Measurements from ENCODE around the gene RETREG3.
"Not testable (repeated sequence)": the region's sequence is repeated elsewhere in the genome, so short reads cannot be mapped to it uniquely, and the experiment has no call there.

The RETREG3 gene

DNA sequence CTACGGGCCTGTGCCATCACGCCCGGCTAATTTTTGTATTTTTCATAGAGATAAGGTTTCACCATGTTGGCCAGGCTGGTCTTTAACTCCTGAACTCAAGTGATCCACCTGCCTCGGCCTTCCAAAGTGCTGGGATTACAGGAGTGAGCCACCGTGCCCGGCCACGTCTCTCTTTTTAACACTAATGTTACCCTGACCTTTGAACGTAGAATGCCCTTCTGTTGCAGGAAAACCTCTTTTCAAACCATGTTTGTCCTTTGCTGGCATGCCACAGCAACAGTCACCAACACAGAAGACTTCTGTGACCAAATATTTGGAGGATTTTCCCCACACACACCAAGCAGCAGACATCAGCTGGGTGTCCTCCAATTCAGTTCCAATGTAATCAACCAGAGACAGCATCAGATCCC lies 64.3 kb downstream of the RETREG3 start:
- DNase-seq (ENCODE audit: insufficient read length) (no peak), FAIRE-seq (no peak)
- no peak for TF ChIP-seq POLR2AphosphoS5 (IDR thresholded peaks at IDR 0.05; ENCODE audit: low read depth, low read length)
- TF ChIP-seq TAF1 (IDR thresholded peaks at IDR 0.05; ENCODE audit: borderline replicate concordance, low read depth, low read length), result no peak
- no peak for TF ChIP-seq POLR2A (IDR thresholded peaks at IDR 0.05; ENCODE audit: low read depth, low read length)

DNA sequence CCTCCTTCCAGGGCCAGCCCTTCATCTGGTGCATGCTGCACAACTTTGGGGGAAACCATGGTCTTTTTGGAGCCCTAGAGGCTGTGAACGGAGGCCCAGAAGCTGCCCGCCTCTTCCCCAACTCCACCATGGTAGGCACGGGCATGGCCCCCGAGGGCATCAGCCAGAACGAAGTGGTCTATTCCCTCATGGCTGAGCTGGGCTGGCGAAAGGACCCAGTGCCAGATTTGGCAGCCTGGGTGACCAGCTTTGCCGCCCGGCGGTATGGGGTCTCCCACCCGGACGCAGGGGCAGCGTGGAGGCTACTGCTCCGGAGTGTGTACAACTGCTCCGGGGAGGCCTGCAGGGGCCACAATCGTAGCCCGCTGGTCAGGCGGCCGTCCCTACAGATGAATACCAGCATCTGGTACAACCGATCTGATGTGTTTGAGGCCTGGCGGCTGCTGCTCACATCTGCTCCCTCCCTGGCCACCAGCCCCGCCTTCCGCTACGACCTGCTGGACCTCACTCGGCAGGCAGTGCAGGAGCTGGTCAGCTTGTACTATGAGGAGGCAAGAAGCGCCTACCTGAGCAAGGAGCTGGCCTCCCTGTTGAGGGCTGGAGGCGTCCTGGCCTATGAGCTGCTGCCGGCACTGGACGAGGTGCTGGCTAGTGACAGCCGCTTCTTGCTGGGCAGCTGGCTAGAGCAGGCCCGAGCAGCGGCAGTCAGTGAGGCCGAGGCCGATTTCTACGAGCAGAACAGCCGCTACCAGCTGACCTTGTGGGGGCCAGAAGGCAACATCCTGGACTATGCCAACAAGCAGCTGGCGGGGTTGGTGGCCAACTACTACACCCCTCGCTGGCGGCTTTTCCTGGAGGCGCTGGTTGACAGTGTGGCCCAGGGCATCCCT lies 65.7 kb downstream of the RETREG3 start:
- FAIRE-seq, result no peak
- DNase-seq (ENCODE audit: insufficient read length), result no peak
- TF ChIP-seq POLR2AphosphoS5 (IDR thresholded peaks at IDR 0.05; ENCODE audit: low read depth, low read length) (no peak), POLR2A (IDR thresholded peaks at IDR 0.05; ENCODE audit: low read depth, low read length) (no peak), TAF1 (IDR thresholded peaks at IDR 0.05; ENCODE audit: borderline replicate concordance, low read depth, low read length) (no peak)

DNA sequence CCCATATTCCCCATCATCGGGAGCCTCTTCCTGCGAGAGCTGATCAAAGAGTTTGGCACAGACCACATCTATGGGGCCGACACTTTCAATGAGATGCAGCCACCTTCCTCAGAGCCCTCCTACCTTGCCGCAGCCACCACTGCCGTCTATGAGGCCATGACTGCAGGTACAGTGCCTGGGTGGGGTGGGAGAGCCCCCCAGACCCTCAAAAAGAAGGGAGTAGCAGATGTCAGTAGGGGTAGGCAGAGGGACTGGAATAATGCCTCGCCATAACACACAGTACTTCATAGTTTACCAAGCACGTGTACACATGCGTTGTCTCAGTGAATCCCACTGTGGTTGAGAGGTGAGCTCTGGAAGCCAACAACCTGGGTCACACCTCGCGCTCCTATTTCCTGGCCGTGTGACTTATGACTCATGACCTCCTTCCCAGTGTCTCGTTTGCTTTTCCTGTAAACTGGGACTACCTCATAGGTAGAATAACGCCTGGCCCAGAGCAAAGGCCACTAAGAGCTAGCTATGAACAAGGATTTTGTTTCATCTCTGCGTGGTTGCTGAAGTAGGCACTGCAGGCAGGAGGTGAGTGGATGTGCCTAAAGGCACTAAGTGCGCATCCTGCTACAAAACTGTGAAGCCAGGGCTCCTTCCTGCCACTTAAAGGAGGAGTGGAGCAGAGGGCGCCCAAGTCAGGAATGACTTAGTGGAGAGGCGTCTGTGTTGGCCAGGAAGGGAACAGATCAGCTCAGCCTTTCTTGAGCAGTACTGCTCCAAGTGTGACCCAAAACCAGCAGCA lies 67.9 kb downstream of the RETREG3 start:
- FAIRE-seq (no peak), DNase-seq (ENCODE audit: insufficient read length) (no peak)
- no peak for TF ChIP-seq TAF1 (IDR thresholded peaks at IDR 0.05; ENCODE audit: borderline replicate concordance, low read depth, low read length)
- no peak for TF ChIP-seq POLR2A (IDR thresholded peaks at IDR 0.05; ENCODE audit: low read depth, low read length)
- TF ChIP-seq POLR2AphosphoS5 (IDR thresholded peaks at IDR 0.05; ENCODE audit: low read depth, low read length), result no peak

DNA sequence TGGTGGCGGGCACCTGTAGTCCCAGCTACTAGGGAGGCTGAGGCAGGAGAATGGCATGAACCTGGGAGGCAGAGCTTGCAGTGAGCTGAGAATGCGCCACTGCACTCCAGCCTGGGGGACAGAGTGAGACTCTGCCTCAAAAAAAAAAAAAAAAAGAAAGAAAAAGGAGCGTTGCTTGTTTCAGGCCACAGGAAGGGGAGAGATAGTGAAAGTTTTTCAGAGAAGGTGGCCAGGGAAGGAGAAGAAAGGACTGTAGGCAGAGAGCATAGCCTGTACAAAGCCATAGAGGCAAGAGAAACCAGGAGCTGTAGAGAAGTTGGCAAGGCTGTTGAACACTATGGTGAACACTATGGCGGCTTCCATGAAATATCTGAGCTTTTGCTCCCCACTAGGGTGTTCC lies 68.6 kb downstream of the RETREG3 start:
- DNase-seq (ENCODE audit: insufficient read length); FAIRE-seq: not testable (repeated sequence)

DNA sequence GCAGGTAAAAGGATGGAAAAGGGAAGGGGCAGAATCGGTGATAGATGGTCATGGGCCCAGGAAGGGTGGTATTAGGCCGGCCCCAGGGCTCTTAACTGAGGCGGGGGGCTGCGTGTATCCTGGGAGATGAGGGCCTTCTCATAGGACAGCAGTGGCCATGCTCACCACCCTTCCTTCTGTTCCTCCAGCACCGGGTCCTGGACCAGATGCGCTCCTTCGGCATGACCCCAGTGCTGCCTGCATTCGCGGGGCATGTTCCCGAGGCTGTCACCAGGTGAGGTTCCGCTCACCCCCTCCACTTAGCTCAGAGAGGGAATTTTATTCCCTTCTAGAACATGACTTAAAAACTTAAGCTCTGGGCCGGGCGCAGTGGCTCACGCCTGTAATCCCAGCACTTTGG lies 70.7 kb downstream of the RETREG3 start:
- FAIRE-seq (no peak), DNase-seq (ENCODE audit: insufficient read length) (no peak)
- TF ChIP-seq POLR2AphosphoS5 (IDR thresholded peaks at IDR 0.05; ENCODE audit: low read depth, low read length) (no peak), POLR2A (IDR thresholded peaks at IDR 0.05; ENCODE audit: low read depth, low read length) (no peak), TAF1 (IDR thresholded peaks at IDR 0.05; ENCODE audit: borderline replicate concordance, low read depth, low read length) (no peak)

DNA sequence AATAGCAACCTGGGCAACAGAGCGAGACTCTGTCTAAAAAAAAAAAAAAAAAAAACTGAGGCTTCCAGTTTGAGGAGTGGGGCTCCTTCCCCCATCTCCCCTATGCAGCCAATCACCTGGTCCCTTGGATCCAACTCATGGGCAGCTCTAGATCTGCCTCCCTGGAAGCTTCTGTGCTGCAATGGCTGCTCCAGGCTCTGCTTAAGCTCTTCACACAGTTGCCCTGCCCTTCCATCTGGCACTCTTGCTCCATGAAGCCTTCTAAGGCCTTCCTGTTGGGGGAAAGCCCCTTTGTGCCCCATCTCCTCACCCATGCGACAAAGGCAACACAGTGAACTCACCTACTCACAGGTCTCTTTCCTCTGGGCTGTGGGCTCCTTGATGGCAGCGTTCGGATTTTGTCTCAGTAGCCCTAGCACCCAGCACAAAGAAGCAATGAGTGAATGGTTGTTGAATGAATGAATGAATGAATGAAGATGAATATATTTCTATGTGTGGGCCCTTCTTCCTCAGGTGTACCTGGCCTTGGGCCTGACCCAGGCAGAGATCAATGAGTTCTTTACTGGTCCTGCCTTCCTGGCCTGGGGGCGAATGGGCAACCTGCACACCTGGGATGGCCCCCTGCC lies 71.2 kb downstream of the RETREG3 start:
- DNase-seq (ENCODE audit: insufficient read length), result no peak
- TF ChIP-seq POLR2AphosphoS5 (IDR thresholded peaks at IDR 0.05; ENCODE audit: low read depth, low read length) (0 out of 2 replicates have a peak, but pooled peaks have one; percentile 12), POLR2A (IDR thresholded peaks at IDR 0.05; ENCODE audit: low read depth, low read length) (no peak), TAF1 (IDR thresholded peaks at IDR 0.05; ENCODE audit: borderline replicate concordance, low read depth, low read length) (no peak)
- no peak for FAIRE-seq

DNA sequence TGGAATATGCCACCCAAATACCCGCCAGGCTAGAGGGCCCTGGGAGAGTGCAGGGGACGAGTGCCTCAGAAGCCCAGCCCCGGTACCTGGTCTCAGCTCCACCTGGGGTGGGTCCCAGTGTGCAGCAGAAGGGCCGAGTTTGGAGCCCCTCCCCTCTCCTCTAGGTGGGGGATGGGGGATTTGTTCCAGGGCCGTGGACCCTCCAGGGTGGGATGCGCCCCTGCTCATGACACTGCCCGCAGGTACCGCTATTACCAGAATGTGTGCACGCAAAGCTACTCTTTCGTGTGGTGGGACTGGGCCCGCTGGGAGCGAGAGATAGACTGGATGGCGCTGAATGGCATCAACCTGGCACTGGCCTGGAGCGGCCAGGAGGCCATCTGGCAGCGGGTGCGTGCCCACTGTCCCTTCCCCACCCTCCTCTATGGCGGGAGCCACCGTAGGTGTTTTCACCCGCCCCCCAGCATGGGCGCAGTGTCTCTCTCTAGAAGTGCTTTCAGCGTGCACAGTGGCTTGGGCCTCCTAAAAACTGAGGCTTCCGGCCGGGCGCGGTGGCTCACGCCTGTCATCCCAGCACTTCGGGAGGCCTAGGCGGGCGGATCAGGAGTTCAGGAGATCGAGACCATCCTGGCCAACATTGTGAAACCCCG lies 71.9 kb downstream of the RETREG3 start:
- TF ChIP-seq POLR2AphosphoS5 (IDR thresholded peaks at IDR 0.05; ENCODE audit: low read depth, low read length) (no peak), TAF1 (IDR thresholded peaks at IDR 0.05; ENCODE audit: borderline replicate concordance, low read depth, low read length) (no peak), POLR2A (IDR thresholded peaks at IDR 0.05; ENCODE audit: low read depth, low read length) (no peak; the same call in 1 of the 2 replicates)
- FAIRE-seq (no peak), DNase-seq (ENCODE audit: insufficient read length) (no peak)

DNA sequence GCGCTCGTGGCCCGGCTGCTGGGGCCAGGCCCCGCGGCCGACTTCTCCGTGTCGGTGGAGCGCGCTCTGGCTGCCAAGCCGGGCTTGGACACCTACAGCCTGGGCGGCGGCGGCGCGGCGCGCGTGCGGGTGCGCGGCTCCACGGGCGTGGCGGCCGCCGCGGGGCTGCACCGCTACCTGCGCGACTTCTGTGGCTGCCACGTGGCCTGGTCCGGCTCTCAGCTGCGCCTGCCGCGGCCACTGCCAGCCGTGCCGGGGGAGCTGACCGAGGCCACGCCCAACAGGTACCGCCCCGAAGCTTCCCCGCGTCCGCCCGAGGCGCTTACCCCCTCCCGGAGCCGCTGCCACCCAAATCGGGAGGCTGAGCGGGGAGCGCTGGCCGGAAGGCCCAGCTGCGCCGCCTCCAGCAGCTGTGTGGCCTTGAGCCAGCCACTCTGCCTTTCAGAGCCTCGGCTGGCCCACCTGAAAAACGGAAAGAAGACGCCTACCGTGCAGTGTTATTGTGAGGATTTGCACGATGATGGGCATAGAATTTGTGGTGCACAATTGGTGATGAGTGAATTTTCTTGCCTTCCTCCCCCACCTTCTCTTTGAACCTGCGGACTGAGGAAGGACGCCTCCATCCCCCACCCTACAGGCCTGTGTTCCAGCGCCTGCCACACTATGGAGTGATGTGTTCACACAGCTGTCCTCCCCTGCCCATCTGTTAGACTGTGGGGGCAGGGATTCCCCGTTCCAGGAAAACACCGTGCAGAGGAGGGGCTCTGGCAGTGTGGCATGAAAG lies 72.6 kb downstream of the RETREG3 start:
- no peak for TF ChIP-seq TAF1 (IDR thresholded peaks at IDR 0.05; ENCODE audit: borderline replicate concordance, low read depth, low read length)
- TF ChIP-seq POLR2AphosphoS5 (IDR thresholded peaks at IDR 0.05; ENCODE audit: low read depth, low read length), result no peak; the same call in 1 of the 2 replicates
- FAIRE-seq (peak; percentile 72), DNase-seq (ENCODE audit: insufficient read length) (peak; percentile 96)

DNA sequence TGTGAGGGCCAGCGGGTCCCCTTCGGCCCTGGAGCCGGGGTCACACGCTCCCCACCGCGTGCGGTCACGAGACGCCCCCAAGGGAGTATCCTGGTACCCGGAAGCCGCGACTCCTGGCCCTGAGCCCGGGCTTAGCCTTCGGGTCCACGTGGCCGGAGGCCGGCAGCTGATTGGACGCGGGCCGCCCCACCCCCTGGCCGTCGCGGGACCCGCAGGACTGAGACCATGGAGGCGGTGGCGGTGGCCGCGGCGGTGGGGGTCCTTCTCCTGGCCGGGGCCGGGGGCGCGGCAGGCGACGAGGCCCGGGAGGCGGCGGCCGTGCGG lies 73.2 kb downstream of the RETREG3 start, which contains the start of gene NAGLU:
TSS of gene NAGLU (plus strand) at position 194 of the 324 bp plus-strand sequence. CDS start at position 226, 32 bp downstream.
- FAIRE-seq, result peak; percentile 87
- TF ChIP-seq TAF1 (IDR thresholded peaks at IDR 0.05; ENCODE audit: borderline replicate concordance, low read depth, low read length), result peak; percentile 70
- TF ChIP-seq POLR2AphosphoS5 (IDR thresholded peaks at IDR 0.05; ENCODE audit: low read depth, low read length), result no peak; the same call in 1 of the 2 replicates
- peak; percentile 72 for TF ChIP-seq POLR2A (IDR thresholded peaks at IDR 0.05; ENCODE audit: low read depth, low read length)
- DNase-seq (ENCODE audit: insufficient read length), result peak; percentile 100

DNA sequence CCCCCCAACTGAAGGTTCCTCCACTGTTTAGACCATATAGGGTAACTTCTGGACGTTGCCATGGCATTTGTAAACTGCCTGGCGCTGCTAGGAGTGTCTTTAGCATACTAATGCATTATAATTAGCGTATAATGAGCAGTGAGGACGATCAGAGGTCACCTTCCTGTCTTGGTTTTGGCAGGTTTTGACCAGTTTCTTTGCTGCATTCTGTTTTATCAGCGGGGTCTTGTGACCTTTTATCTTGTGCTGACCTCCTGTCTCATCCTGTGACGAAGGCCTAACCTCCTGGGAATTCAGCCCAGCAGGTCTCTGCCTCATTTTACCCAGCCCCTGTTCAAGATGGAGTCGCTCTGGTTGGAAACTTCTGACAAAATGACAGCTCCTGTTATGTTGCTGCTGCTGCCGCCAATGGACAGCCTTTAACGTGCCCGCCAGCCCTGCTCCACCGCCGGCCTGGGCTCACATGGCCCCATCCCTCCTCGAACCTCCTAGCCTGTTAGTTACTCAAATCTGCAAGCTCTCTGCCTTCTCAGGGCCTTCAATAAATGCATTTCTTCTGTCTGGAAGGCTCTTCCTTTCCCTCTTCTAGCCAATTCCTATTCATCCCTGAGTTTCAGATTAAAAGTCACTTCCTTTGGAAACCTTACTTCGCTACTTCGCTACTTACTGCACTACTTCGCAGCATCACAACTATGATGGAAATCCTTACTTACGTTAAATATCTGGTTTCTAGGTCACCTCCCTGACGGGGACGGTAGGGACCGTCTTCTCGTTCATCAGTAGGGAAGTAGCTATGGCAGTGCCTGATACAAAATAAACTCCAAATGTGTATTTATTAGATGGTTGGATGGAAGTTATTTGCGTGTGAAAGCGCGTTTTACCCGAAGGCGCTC lies 73.8 kb downstream of the RETREG3 start:
- no peak for DNase-seq (ENCODE audit: insufficient read length)
- TF ChIP-seq TAF1 (IDR thresholded peaks at IDR 0.05; ENCODE audit: borderline replicate concordance, low read depth, low read length), result no peak
- TF ChIP-seq POLR2AphosphoS5 (IDR thresholded peaks at IDR 0.05; ENCODE audit: low read depth, low read length), result no peak
- TF ChIP-seq POLR2A (IDR thresholded peaks at IDR 0.05; ENCODE audit: low read depth, low read length), result no peak
- peak; percentile 27 for FAIRE-seq
